Stimulated activated CD8-positive, alpha-beta memory T cell treated with anti-CD3 and anti-CD28 coated beads, Interleukin-2, amount 100 ng/mL, for 48 hours (primary cell): ENCODE measurements around the gene ATP11C.
"Not testable (repeated sequence)": the region's sequence is repeated elsewhere in the genome, so short reads cannot be mapped to it uniquely, and the experiment has no call there.

Experiments used
- DNase-seq, 2 donors: peaks; one replicate each; pipeline ENCODE4 v3.0.0-alpha.2; 2020; ENCODE audit warnings: low read depth in 2 of 2

Gene ATP11C

GRCh38 chrX:139924069-139924695, 8.7 kb downstream of the ATP11C start:
- no peak for DNase-seq

GRCh38 chrX:139921142-139921541, 11.7 kb downstream of the ATP11C start:
- not testable (repeated sequence) for DNase-seq

- no peak for DNase-seq
These were observed 12.5 kb downstream of the ATP11C start for GRCh38 chrX:139920316-139920715.

GRCh38 chrX:139914421-139914820, 18.4 kb downstream of the ATP11C start:
- no peak for DNase-seq

GRCh38 chrX:139909712-139910111, 23.1 kb downstream of the ATP11C start:
- no peak for DNase-seq

GRCh38 chrX:139907078-139907477, 25.8 kb downstream of the ATP11C start:
- no peak for DNase-seq

GRCh38 chrX:139905743-139906142, 27.1 kb downstream of the ATP11C start:
- DNase-seq: no peak

GRCh38 chrX:139905051-139905450, 27.8 kb downstream of the ATP11C start:
- no peak for DNase-seq

GRCh38 chrX:139903210-139903609, 29.6 kb downstream of the ATP11C start:
- no peak for DNase-seq

GRCh38 chrX:139902559-139902958, 30.3 kb downstream of the ATP11C start:
- no peak for DNase-seq

GRCh38 chrX:139898334-139898733, 34.5 kb downstream of the ATP11C start:
- DNase-seq: no peak

- no peak for DNase-seq
These were observed 40.3 kb downstream of the ATP11C start for GRCh38 chrX:139892512-139892911.

GRCh38 chrX:139890991-139891700, 41.7 kb downstream of the ATP11C start:
- DNase-seq: no peak

GRCh38 chrX:139889760-139890159, 43.1 kb downstream of the ATP11C start:
- no peak for DNase-seq

GRCh38 chrX:139883984-139884383, 48.9 kb downstream of the ATP11C start:
- no peak for DNase-seq

- no peak for DNase-seq
These were observed 50.6 kb downstream of the ATP11C start for GRCh38 chrX:139882299-139882698.

- no peak for DNase-seq
These were observed 51.3 kb downstream of the ATP11C start for GRCh38 chrX:139881572-139881971.

GRCh38 chrX:139881130-139881529, 51.7 kb downstream of the ATP11C start:
- no peak for DNase-seq

- DNase-seq: no peak
These were observed 55.0 kb downstream of the ATP11C start for GRCh38 chrX:139877710-139878414.

GRCh38 chrX:139875841-139876240, 57.0 kb downstream of the ATP11C start:
- DNase-seq: no peak

GRCh38 chrX:139869796-139870195, 63.1 kb downstream of the ATP11C start:
- no peak for DNase-seq

- no peak for DNase-seq
These were observed 68.2 kb downstream of the ATP11C start for GRCh38 chrX:139864640-139865039.

GRCh38 chrX:139862208-139862607, 70.6 kb downstream of the ATP11C start:
- DNase-seq: no peak
